PFSK-1 (cell line): ENCODE measurements around the gene SCAMP2.

ENCODE experiments used
- FOXP2 ChIP-seq: optimal IDR thresholded peaks from 2 replicates; pipeline ENCODE3; 2011; ENCODE audit warnings: borderline replicate concordance, control low read depth, inconsistent platforms; ENCODE audit not compliant: insufficient read depth; ENCODE audit errors: extremely low read length, extremely low read depth
- POLR2AphosphoS5 ChIP-seq: IDR thresholded peaks from 2 replicates; pipeline ENCODE4 v1.6.1; 2012; ENCODE audit warnings: low read depth, mild to moderate bottlenecking, control low read depth, low read length, moderate library complexity
- REST ChIP-seq, 2 experiments: IDR thresholded peaks; 2 replicates each; pipeline versions ENCODE4 v1.6.1 to v1.8.0; 2011 to 2012; ENCODE audit warnings: low read depth in 2 of 2, low read length in 2 of 2, control low read depth in 1 of 2, inconsistent platforms in 1 of 2, mild to moderate bottlenecking in 1 of 2, moderate library complexity in 1 of 2; ENCODE audit not compliant: insufficient read depth in 1 of 2
- SIN3A ChIP-seq: IDR thresholded peaks from 2 replicates; pipeline ENCODE4 v1.6.1; 2012; ENCODE audit warnings: mild to moderate bottlenecking, low read length, moderate library complexity, borderline replicate concordance; ENCODE audit not compliant: insufficient read depth
- TAF1 ChIP-seq: IDR thresholded peaks from 2 replicates; pipeline ENCODE4 v1.6.1; 2012; ENCODE audit warnings: low read length, control low read depth, borderline replicate concordance; ENCODE audit not compliant: insufficient read depth

GRCh38 chr15:74897300-74897701 is 24.1 kb upstream of the SCAMP2 start:
- TF ChIP-seq POLR2AphosphoS5 (no peak), TAF1 (no peak), SIN3A (no peak), FOXP2 (no peak), REST (IDR thresholded peaks at IDR 0.05; ENCODE audit: insufficient read depth in 1 of 2, low read depth in 2 of 2, low read length in 2 of 2) (no peak)
